GM12892 (cell line): ENCODE results near the gene GJB6.

Experiments
- POLR2A ChIP-seq: IDR thresholded peaks from 2 replicates; pipeline ENCODE4 v1.6.1; 2011; ENCODE audit warnings: low read depth, low read length, control low read depth
- POLR2AphosphoS5 ChIP-seq: IDR thresholded peaks from 2 replicates; pipeline ENCODE4 v1.6.1; 2011; ENCODE audit warnings: low read depth, low read length, control low read depth

- no peak for TF ChIP-seq POLR2AphosphoS5
- TF ChIP-seq POLR2A, result no peak
Observed at GRCh38 chr13:20192158-20192835, 39.8 kb downstream of the GJB6 start.
